ENCODE data around the gene CASS4.
A peak's percentile ranks its signal among the peaks of the same experiment; 100 is the strongest.

CASS4 gene

GRCh38 chr20:56447227-56447626 lies 35.2 kb downstream of the CASS4 start:
- no peak for DNase-seq

GRCh38 chr20:56449459-56449858 lies 37.4 kb downstream of the CASS4 start:
- no peak for DNase-seq

- DNase-seq: no peak
Measured at GRCh38 chr20:56451056-56451765, 39.2 kb downstream of the CASS4 start.

GRCh38 chr20:56453352-56453751 lies 41.3 kb downstream of the CASS4 start:
- no peak for DNase-seq

GRCh38 chr20:56454754-56455153 lies 42.7 kb downstream of the CASS4 start:
- DNase-seq: no peak

GRCh38 chr20:56458206-56458821 lies 46.3 kb downstream of the CASS4 start:
- DNase-seq: no peak

GRCh38 chr20:56460459-56460858 lies 48.4 kb downstream of the CASS4 start:
- no peak for DNase-seq

GRCh38 chr20:56461576-56461975 lies 49.5 kb downstream of the CASS4 start:
- DNase-seq: no peak

- DNase-seq: no peak
Measured at GRCh38 chr20:56463428-56463827, 51.4 kb downstream of the CASS4 start.

GRCh38 chr20:56465997-56466396 lies 53.9 kb downstream of the CASS4 start:
- no peak for DNase-seq

- DNase-seq: no peak
Measured at GRCh38 chr20:56467968-56468315, 55.9 kb downstream of the CASS4 start.

GRCh38 chr20:56468316-56469076 lies 56.4 kb downstream of the CASS4 start, which contains the start of gene RTF2:
Gene RTF2, plus strand, starts transcription at chr20:56468627. Its CDS starts 71 bp downstream, at chr20:56468698.
- DNase-seq: peak; percentile 97

GRCh38 chr20:56469077-56469449 lies 57.0 kb downstream of the CASS4 start:
- no peak for DNase-seq

- DNase-seq: no peak
Measured at GRCh38 chr20:56483970-56484369, 71.9 kb downstream of the CASS4 start.

- DNase-seq: no peak
Measured at GRCh38 chr20:56487216-56487615, 75.2 kb downstream of the CASS4 start.

- no peak for DNase-seq
Measured at GRCh38 chr20:56488566-56488965, 76.5 kb downstream of the CASS4 start.

GRCh38 chr20:56501116-56501515 lies 89.1 kb downstream of the CASS4 start:
- DNase-seq: no peak

- no peak for DNase-seq
Measured at GRCh38 chr20:56503916-56504315, 91.9 kb downstream of the CASS4 start.

GRCh38 chr20:56504373-56505005 lies 92.4 kb downstream of the CASS4 start:
- no peak for DNase-seq

GRCh38 chr20:56506103-56506502 lies 94.0 kb downstream of the CASS4 start:
- no peak for DNase-seq
